ENCODE measurements around the gene MCAT.

GRCh38 chr22:43182118-43182517, 38.9 kb upstream of the MCAT start:
- TF ChIP-seq POLR2A (IDR thresholded peaks at IDR 0.05): no peak
- TF ChIP-seq CTCF (IDR thresholded peaks at IDR 0.05 in 4 of 5, conservative IDR thresholded peaks at IDR 0.05 in 1 of 5): no peak

Data from gastrocnemius medialis (tissue), 4 donors.